GM10266 (cell line): ENCODE data around the gene SPTBN1.
"Not testable (repeated sequence)": the region's sequence is repeated elsewhere in the genome, so short reads cannot be mapped to it uniquely, and the experiment has no call there.

Source experiments
- DNase-seq: peaks from one replicate; pipeline ENCODE4 v3.0.0; 2012; ENCODE audit errors: extremely low spot score
- CTCF ChIP-seq: IDR thresholded peaks from 2 replicates; pipeline ENCODE4 v1.5.1; 2012; ENCODE audit warnings: mild to moderate bottlenecking, low read depth; ENCODE audit not compliant: control insufficient read depth, insufficient read depth; ENCODE audit errors: missing control alignments

SPTBN1 gene

GRCh38 chr2:54687595-54688152 is 231.5 kb downstream of the SPTBN1 start:
- DNase-seq = no peak
- TF ChIP-seq CTCF = no peak

GRCh38 chr2:54691445-54692135 is 235.5 kb downstream of the SPTBN1 start:
- no peak for DNase-seq
- no peak for TF ChIP-seq CTCF

- no peak for TF ChIP-seq CTCF
Measured at GRCh38 chr2:54692556-54692955, 236.4 kb downstream of the SPTBN1 start.

GRCh38 chr2:54695378-54695777 is 239.3 kb downstream of the SPTBN1 start:
- DNase-seq = no peak
- TF ChIP-seq CTCF = no peak

More at GRCh38 chr2:54692556-54692955, 236.4 kb downstream of the SPTBN1 start:
- no peak for DNase-seq

- TF ChIP-seq CTCF = no peak
Measured at GRCh38 chr2:54697934-54698333, 241.8 kb downstream of the SPTBN1 start.

GRCh38 chr2:54698926-54699325 is 242.8 kb downstream of the SPTBN1 start:
- DNase-seq = not testable (repeated sequence)

More at GRCh38 chr2:54697934-54698333, 241.8 kb downstream of the SPTBN1 start:
- no peak for DNase-seq

- TF ChIP-seq CTCF = no peak
- DNase-seq = no peak
Measured at GRCh38 chr2:54699665-54700064, 243.5 kb downstream of the SPTBN1 start.
